ENCODE results near the gene WDR37.
"Not testable (repeated sequence)": the region's sequence is repeated elsewhere in the genome, so short reads cannot be mapped to it uniquely, and the experiment has no call there.

Gene WDR37

GRCh38 chr10:1056326-1057105, at the start of gene WDR37:
Gene WDR37 (plus strand): TSS chr10:1056385. CDS start chr10:1072156, 15,771 bp downstream.
- peak; percentile 14 for DNase-seq

- no peak for DNase-seq
Observed at GRCh38 chr10:1006573-1006972, 49.6 kb upstream of the WDR37 start.

GRCh38 chr10:1007583-1007982, 48.6 kb upstream of the WDR37 start:
- DNase-seq: no peak

- no peak for DNase-seq
Observed at GRCh38 chr10:1009071-1009494, 47.1 kb upstream of the WDR37 start.

- not testable (repeated sequence) for DNase-seq
Observed at GRCh38 chr10:1009947-1010346, 46.2 kb upstream of the WDR37 start.

DNA sequence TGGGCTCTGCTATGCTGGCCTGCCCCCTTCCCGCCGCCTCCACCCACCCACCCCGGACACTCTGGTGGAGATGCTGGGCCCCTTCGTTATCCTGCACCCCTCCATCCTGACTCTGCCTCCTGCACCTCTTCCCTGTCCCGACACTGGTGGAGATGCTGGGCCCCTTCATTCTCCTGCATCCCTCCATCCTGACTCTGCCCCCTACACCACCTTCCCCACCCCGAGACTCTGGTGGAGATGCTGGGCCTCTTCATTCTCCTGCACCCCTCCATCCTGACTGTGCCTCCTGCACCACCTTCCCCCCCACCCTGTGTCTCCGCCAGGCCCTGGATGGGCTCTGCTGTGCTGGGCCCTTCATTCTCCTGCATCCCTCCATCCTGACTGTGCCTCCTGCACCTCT, 45.5 kb upstream of the WDR37 start:
- no peak for DNase-seq

GRCh38 chr10:1011696-1012095, 44.5 kb upstream of the WDR37 start:
- no peak for DNase-seq

GRCh38 chr10:1015688-1016087, 40.5 kb upstream of the WDR37 start:
- DNase-seq: no peak

DNA sequence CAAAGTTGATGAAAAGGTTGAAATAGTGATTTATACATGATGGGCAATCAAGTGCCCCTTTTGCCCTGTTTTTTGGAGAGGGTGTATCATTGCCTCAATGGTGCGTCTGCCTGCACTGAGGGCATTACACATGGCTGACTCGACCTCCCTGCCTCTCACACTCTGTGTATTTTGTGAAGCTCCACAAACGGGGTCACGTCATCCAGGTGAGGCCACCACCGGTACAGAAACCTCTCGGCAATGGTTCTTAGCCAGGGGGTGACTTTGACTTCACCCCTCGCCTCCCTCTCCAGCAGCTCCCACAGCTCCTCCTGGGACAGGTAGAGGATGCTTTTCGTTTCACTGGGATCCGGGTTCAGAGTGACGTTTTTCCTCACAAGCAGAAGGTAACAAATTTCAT, 36.8 kb upstream of the WDR37 start:
- DNase-seq: no peak

GRCh38 chr10:1020460-1020859, 35.7 kb upstream of the WDR37 start:
- DNase-seq: no peak

DNA sequence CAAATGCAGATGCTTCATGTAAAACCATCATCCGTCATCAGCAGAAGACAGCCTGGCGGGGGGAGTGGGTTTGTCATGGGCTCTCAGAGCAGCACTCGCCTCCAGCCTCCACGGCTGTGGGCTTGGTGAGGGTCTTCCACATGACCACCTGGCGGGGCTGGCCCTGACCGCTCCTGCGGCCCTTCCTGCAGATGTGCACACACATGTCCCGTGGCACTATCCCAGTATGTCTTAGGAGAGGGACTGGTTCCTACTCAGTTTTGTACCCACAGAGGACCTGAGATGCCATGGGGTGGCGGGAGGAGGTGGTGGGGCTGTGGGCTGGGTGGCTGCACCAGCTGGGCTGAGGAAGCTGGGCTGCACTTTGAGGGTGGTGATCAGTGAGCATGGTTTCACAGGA, 35.2 kb upstream of the WDR37 start:
- DNase-seq: no peak

GRCh38 chr10:1022413-1022812, 33.8 kb upstream of the WDR37 start:
- no peak for DNase-seq

DNA sequence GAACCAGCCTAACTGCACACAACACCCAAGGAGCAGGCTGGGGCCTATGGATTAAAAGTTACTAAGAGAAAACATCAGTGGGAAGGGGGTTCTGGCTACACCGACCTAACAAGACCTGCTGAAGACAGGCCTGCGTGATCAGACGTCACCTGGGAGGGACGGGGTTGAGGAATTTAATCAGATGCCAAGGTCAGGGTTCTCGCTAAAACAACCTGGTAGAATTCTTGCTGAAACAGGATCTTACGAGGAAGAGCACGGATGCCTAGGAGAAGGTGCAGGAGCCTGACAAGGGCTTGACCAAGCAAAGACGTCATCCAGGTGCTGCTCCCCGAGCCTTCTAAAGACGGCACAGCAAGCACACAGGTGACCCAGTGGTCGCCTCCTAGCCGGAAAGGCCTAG, 32.1 kb upstream of the WDR37 start:
- DNase-seq: no peak

- no peak for DNase-seq
Observed at GRCh38 chr10:1025683-1026082, 30.5 kb upstream of the WDR37 start, which contains the start of gene IDI2. Gene IDI2 (minus strand): TSS chr10:1025859. CDS start chr10:1024723, 1,136 bp downstream.

- DNase-seq: no peak
Observed at GRCh38 chr10:1026578-1026977, 29.6 kb upstream of the WDR37 start.

- no peak for DNase-seq
Observed at GRCh38 chr10:1029838-1030237, 26.3 kb upstream of the WDR37 start.

- DNase-seq: no peak
Observed at GRCh38 chr10:1033601-1034000, 22.6 kb upstream of the WDR37 start.

GRCh38 chr10:1034758-1035157, 21.4 kb upstream of the WDR37 start:
- no peak for DNase-seq

- DNase-seq: no peak
Observed at GRCh38 chr10:1035201-1035600, 21.0 kb upstream of the WDR37 start.

- no peak for DNase-seq
Observed at GRCh38 chr10:1036341-1036791, 19.8 kb upstream of the WDR37 start.

GRCh38 chr10:1037098-1037497, 19.1 kb upstream of the WDR37 start:
- DNase-seq: no peak

DNA sequence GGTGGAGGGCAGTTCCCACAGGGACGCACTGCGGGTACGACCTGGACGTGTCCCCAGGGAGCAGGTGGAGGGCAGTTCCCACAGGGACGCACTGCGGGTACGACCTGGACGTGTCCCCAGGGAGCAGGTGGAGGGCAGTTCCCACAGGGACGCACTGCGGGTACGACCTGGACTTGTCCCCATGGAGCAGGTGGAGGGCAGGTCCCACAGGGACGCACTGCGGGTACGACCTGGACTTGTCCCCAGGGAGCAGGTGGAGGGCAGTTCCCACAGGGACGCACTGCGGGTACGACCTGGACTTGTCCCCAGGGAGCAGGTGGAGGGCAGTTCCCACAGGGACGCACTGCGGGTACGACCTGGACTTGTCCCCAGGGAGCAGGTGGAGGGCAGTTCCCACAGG, 17.4 kb upstream of the WDR37 start:
- DNase-seq: not testable (repeated sequence)

- DNase-seq: no peak
Observed at GRCh38 chr10:1040133-1040532, 16.1 kb upstream of the WDR37 start.

- DNase-seq: no peak
Observed at GRCh38 chr10:1041514-1041913, 14.7 kb upstream of the WDR37 start.

DNA sequence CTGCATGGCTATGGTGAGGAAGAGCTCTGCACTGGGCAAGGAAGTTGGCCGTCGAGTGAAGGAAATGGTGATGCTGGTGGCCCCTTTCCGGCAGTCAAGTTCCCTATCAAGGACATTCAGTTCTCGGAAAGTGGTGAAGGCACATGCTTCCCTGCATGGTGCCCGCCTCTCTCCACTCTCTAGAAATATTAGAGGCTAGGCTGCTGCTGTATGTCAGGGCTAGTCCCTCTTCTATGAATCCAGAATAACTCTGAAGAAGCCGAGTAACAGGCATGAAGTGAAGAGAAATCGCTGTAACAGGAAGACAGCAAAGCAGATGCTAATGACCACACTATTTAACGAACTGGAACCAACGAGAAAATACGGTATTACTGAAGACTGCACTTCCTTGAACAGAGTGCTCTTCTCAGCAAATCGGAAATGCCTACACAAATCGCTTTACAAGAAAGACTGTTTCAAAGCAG, 12.6 kb upstream of the WDR37 start:
- DNase-seq: no peak

All from NCI-H748 treated with DMSO at 0.1 percent for 48 hours (cell line).